ENCODE measurements around the gene BDKRB2.

BDKRB2 gene

GRCh38 chr14:96204151-96205058 lies at the start of gene BDKRB2:
Gene BDKRB2, plus strand, starts transcription at chr14:96204839. Its CDS starts 32,269 bp downstream, at chr14:96237108.
- peak; percentile 95 for DNase-seq (ENCODE audit: low spot score)

- DNase-seq (ENCODE audit: low spot score) = no peak
Observed at GRCh38 chr14:96154900-96155299, 49.7 kb upstream of the BDKRB2 start.

- no peak for DNase-seq (ENCODE audit: low spot score)
Observed at GRCh38 chr14:96156804-96157760, 47.6 kb upstream of the BDKRB2 start.

- DNase-seq (ENCODE audit: low spot score) = no peak
Observed at GRCh38 chr14:96158735-96159134, 45.9 kb upstream of the BDKRB2 start.

GRCh38 chr14:96160076-96160912 lies 44.3 kb upstream of the BDKRB2 start:
- DNase-seq (ENCODE audit: low spot score) = no peak

- DNase-seq (ENCODE audit: low spot score) = no peak
Observed at GRCh38 chr14:96160913-96161310, 43.7 kb upstream of the BDKRB2 start.

- no peak for DNase-seq (ENCODE audit: low spot score)
Observed at GRCh38 chr14:96161636-96162035, 43.0 kb upstream of the BDKRB2 start.

GRCh38 chr14:96162265-96162664 lies 42.4 kb upstream of the BDKRB2 start:
- DNase-seq (ENCODE audit: low spot score) = no peak

- no peak for DNase-seq (ENCODE audit: low spot score)
Observed at GRCh38 chr14:96162741-96163140, 41.9 kb upstream of the BDKRB2 start.

GRCh38 chr14:96164861-96165490 lies 39.7 kb upstream of the BDKRB2 start:
- DNase-seq (ENCODE audit: low spot score) = no peak

GRCh38 chr14:96165493-96166436 lies 38.9 kb upstream of the BDKRB2 start:
- no peak for DNase-seq (ENCODE audit: low spot score)

GRCh38 chr14:96166461-96167223 lies 38.0 kb upstream of the BDKRB2 start:
- no peak for DNase-seq (ENCODE audit: low spot score)

- peak; percentile 85 for DNase-seq (ENCODE audit: low spot score)
Observed at GRCh38 chr14:96167224-96168148, 37.2 kb upstream of the BDKRB2 start.

GRCh38 chr14:96168581-96168980 lies 36.1 kb upstream of the BDKRB2 start:
- no peak for DNase-seq (ENCODE audit: low spot score)

GRCh38 chr14:96170961-96171592 lies 33.6 kb upstream of the BDKRB2 start:
- DNase-seq (ENCODE audit: low spot score) = no peak

- DNase-seq (ENCODE audit: low spot score) = no peak
Observed at GRCh38 chr14:96173636-96174475, 30.8 kb upstream of the BDKRB2 start.

- DNase-seq (ENCODE audit: low spot score) = peak; percentile 84
Observed at GRCh38 chr14:96176275-96176674, 28.4 kb upstream of the BDKRB2 start.

All from GM03348 (cell line).